Measurements from ENCODE around the gene SENP6. TPM values are rescaled to one million over a fixed set of nuclear protein-coding genes. Genes with fewer than 3 reads are reported as not detected.
A peak's percentile ranks its signal among the peaks of the same experiment; 100 is the strongest.

The SENP6 gene
- total RNA-seq, result 100 to 1,000 TPM; 154 to 255 (median 170) TPM

- Histone ChIP-seq H3K4me1 (peaks cover 10 to 25% of the 10 kb centered on the region in 2 donors), H3K9me3 (no peaks in the 10 kb centered on the region), H3K27me3 (no peaks in the 10 kb centered on the region), H3K36me3 (no peaks in the 10 kb centered on the region), H3K4me3 (replicated peaks in 1 of 3) (peak within 1 kb of the TSS; percentile 60 to 92 (median 61)), H3K27ac (peak within 1 kb of the TSS; percentile 99)
- DNase-seq, result peak; percentile 81 to 83
- intact Hi-C loops (cut with DNase I), result no loop called here
- peak; percentile 74 to 95 for TF ChIP-seq POLR2A (IDR thresholded peaks at IDR 0.05)
- TF ChIP-seq CTCF (IDR thresholded peaks at IDR 0.05), result no peak
- 1% methylated on average over 8 to 43 of the region's 76 CpGs for WGBS, 2 donors
Measured at GRCh38 chr6:75601304-75602245, at the start of gene SENP6. SENP6 (plus strand) TSS chr6:75601880; CDS start chr6:75602525, 645 bp downstream.

GRCh38 chr6:75556240-75556639 is 45.4 kb upstream of the SENP6 start:
- Histone ChIP-seq H3K4me3 (replicated peaks in 1 of 3) (no peak overlapping the region), H3K9me3 (no peaks in the 10 kb centered on the region), H3K36me3 (no peaks in the 10 kb centered on the region), H3K27ac (no peak overlapping the region), H3K27me3 (no peaks in the 10 kb centered on the region), H3K4me1 (no peaks in the 10 kb centered on the region)
- intact Hi-C loops (cut with DNase I), result no loop called here
- TF ChIP-seq CTCF (IDR thresholded peaks at IDR 0.05) (no peak), POLR2A (IDR thresholded peaks at IDR 0.05) (no peak)
- DNase-seq, result no peak
- WGBS, 2 donors, result 68 to 69% methylated on average over 5 of the region's 5 CpGs

GRCh38 chr6:75557068-75557467 is 44.6 kb upstream of the SENP6 start:
- Histone ChIP-seq H3K27me3 (no peaks in the 10 kb centered on the region), H3K27ac (no peak overlapping the region), H3K9me3 (no peaks in the 10 kb centered on the region), H3K4me1 (no peaks in the 10 kb centered on the region), H3K4me3 (replicated peaks in 1 of 3) (no peak overlapping the region), H3K36me3 (no peaks in the 10 kb centered on the region)
- DNase-seq, result no peak
- intact Hi-C loops (cut with DNase I), result no loop called here
- WGBS, 2 donors, result 72 to 84% methylated on average over 1 of the region's 1 CpG
- TF ChIP-seq POLR2A (IDR thresholded peaks at IDR 0.05) (no peak), CTCF (IDR thresholded peaks at IDR 0.05) (no peak)

GRCh38 chr6:75563032-75563431 is 38.6 kb upstream of the SENP6 start:
- H3K9me3 ChIP-seq, result no peaks in the 10 kb centered on the region
- 0 to 100% methylated on average over 1 of the region's 1 CpG for WGBS, 2 donors
- intact Hi-C loops (cut with DNase I), result no loop called here
- TF ChIP-seq CTCF (IDR thresholded peaks at IDR 0.05) (peak in 1 of 6 experiments; percentile 11), POLR2A (IDR thresholded peaks at IDR 0.05) (no peak)
- H3K36me3 ChIP-seq, result no peaks in the 10 kb centered on the region
- H3K4me3 ChIP-seq (replicated peaks in 1 of 3), result no peak overlapping the region
- no peak for DNase-seq
- H3K27me3 ChIP-seq, result no peaks in the 10 kb centered on the region
- H3K27ac ChIP-seq, result no peak overlapping the region
- no peaks in the 10 kb centered on the region for H3K4me1 ChIP-seq

- no peak for TF ChIP-seq POLR2A (IDR thresholded peaks at IDR 0.05)
- no peak for TF ChIP-seq CTCF (IDR thresholded peaks at IDR 0.05)
Measured at GRCh38 chr6:75566137-75566767, 35.4 kb upstream of the SENP6 start.

More at GRCh38 chr6:75566137-75566767, 35.4 kb upstream of the SENP6 start:
- Histone ChIP-seq H3K4me3 (replicated peaks in 1 of 3) (no peak overlapping the region), H3K36me3 (no peaks in the 10 kb centered on the region), H3K9me3 (no peaks in the 10 kb centered on the region), H3K27ac (no peak overlapping the region), H3K27me3 (no peaks in the 10 kb centered on the region), H3K4me1 (no peaks in the 10 kb centered on the region)
- WGBS, 2 donors, result 100% methylated on average over 2 of the region's 2 CpGs
- intact Hi-C loops (cut with DNase I), result no loop called here
- no peak for DNase-seq
